HG03521 (cell line): ENCODE measurements around the gene ESYT1.
"Not testable (repeated sequence)": the region's sequence is repeated elsewhere in the genome, so short reads cannot be mapped to it uniquely, and the experiment has no call there.

Experiments used
- ATAC-seq: cut with Tn5 transposase; IDR thresholded peaks from one replicate; pipeline ENCODE4 v1.9.1; 2021; ENCODE audit warnings: mild to moderate bottlenecking, moderate library complexity; ENCODE audit not compliant: unreplicated experiment

ESYT1 gene

GRCh38 chr12:56155256-56155845, 27.3 kb downstream of the ESYT1 start:
- no peak for ATAC-seq

GRCh38 chr12:56156464-56157200, 28.6 kb downstream of the ESYT1 start:
- ATAC-seq, result not testable (repeated sequence)

- peak; percentile 31 for ATAC-seq
Observed at GRCh38 chr12:56157201-56158028, 29.3 kb downstream of the ESYT1 start.

GRCh38 chr12:56158029-56158925, 30.2 kb downstream of the ESYT1 start, which contains the start of gene MYL6:
MYL6 (plus strand) TSS chr12:56158359; CDS start chr12:56158402, 43 bp downstream.
- ATAC-seq, result peak; percentile 75

- no peak for ATAC-seq
Observed at GRCh38 chr12:56158926-56159461, 30.9 kb downstream of the ESYT1 start.

GRCh38 chr12:56159482-56160192, 31.6 kb downstream of the ESYT1 start:
- ATAC-seq, result no peak

- no peak for ATAC-seq
Observed at GRCh38 chr12:56160193-56160763, 32.2 kb downstream of the ESYT1 start.

GRCh38 chr12:56160894-56161689, 33.0 kb downstream of the ESYT1 start:
- no peak for ATAC-seq

- no peak for ATAC-seq
Observed at GRCh38 chr12:56161690-56162351, 33.8 kb downstream of the ESYT1 start.

GRCh38 chr12:56162468-56163290, 34.6 kb downstream of the ESYT1 start:
- no peak for ATAC-seq

GRCh38 chr12:56163533-56164344, 35.7 kb downstream of the ESYT1 start:
- no peak for ATAC-seq

GRCh38 chr12:56164345-56164729, 36.3 kb downstream of the ESYT1 start:
- ATAC-seq, result no peak

- ATAC-seq, result no peak
Observed at GRCh38 chr12:56165369-56165768, 37.3 kb downstream of the ESYT1 start.

GRCh38 chr12:56169229-56169759, 41.2 kb downstream of the ESYT1 start:
- ATAC-seq, result no peak

GRCh38 chr12:56172839-56173238, 44.8 kb downstream of the ESYT1 start:
- ATAC-seq, result no peak

- no peak for ATAC-seq
Observed at GRCh38 chr12:56178347-56178746, 50.3 kb downstream of the ESYT1 start.
